Measurements from ENCODE around the gene CBFA2T3. TPM values are rescaled to one million over a fixed set of nuclear protein-coding genes. Genes with fewer than 3 reads are reported as not detected.

CBFA2T3 gene
- total RNA-seq, 4 donors from 2014 or later = 0.95 to 7.3 (median 3.3) TPM

- ATAC-seq = no peak
- in situ Hi-C loops (cut with MboI; ENCODE audit: low sequenced_read_pairs in 4 of 4) (no loop called here), intact Hi-C loops (cut with DNase I; ENCODE audit: low total_unique reads) (no loop called here)
- Histone ChIP-seq H3K36me3 (no peaks in the 10 kb centered on the region), H3K27ac (no peak overlapping the region), H3K9me3 (peaks cover 0 to 15% (median 0%) of the 10 kb centered on the region in 3 donors), H3K4me3 (no peak overlapping the region), H3K27me3 (peaks cover 39 to 61% (median 48%) of the 10 kb centered on the region in 3 donors), H3K4me1 (no peaks in the 10 kb centered on the region)
- no peak for TF ChIP-seq CTCF (IDR thresholded peaks at IDR 0.05 in 4 of 5, conservative IDR thresholded peaks at IDR 0.05 in 1 of 5)
- no peak for TF ChIP-seq POLR2A (IDR thresholded peaks at IDR 0.05)
- no peak for DNase-seq
Observed at GRCh38 chr16:88999457-89000206, 22.6 kb upstream of the CBFA2T3 start.

- Histone ChIP-seq H3K36me3 (no peaks in the 10 kb centered on the region), H3K9me3 (peaks cover 0 to 15% (median 0%) of the 10 kb centered on the region in 3 donors), H3K4me1 (no peaks in the 10 kb centered on the region), H3K27me3 (peaks cover 49 to 62% (median 60%) of the 10 kb centered on the region in 3 donors), H3K4me3 (no peak overlapping the region), H3K27ac (no peak overlapping the region)
- intact Hi-C loops (cut with DNase I; ENCODE audit: low total_unique reads) = no loop called here
- TF ChIP-seq CTCF (IDR thresholded peaks at IDR 0.05 in 4 of 5, conservative IDR thresholded peaks at IDR 0.05 in 1 of 5) = no peak
- TF ChIP-seq POLR2A (IDR thresholded peaks at IDR 0.05) = no peak
- in situ Hi-C loops (cut with MboI; ENCODE audit: low sequenced_read_pairs in 4 of 4) = no loop called here
- ATAC-seq (no peak), DNase-seq (no peak)
Observed at GRCh38 chr16:88995746-88996535, 18.9 kb upstream of the CBFA2T3 start.

- ATAC-seq = no peak
- Histone ChIP-seq H3K27ac (no peak overlapping the region), H3K9me3 (peaks cover 0 to 15% (median 0%) of the 10 kb centered on the region in 3 donors), H3K36me3 (no peaks in the 10 kb centered on the region), H3K4me3 (no peak overlapping the region), H3K4me1 (no peaks in the 10 kb centered on the region), H3K27me3 (peaks cover 47 to 60% (median 54%) of the 10 kb centered on the region in 3 donors)
- intact Hi-C loops (cut with DNase I; ENCODE audit: low total_unique reads) = no loop called here
- no peak for DNase-seq
- no peak for TF ChIP-seq POLR2A (IDR thresholded peaks at IDR 0.05)
- TF ChIP-seq CTCF (IDR thresholded peaks at IDR 0.05 in 4 of 5, conservative IDR thresholded peaks at IDR 0.05 in 1 of 5) = no peak
- in situ Hi-C loops (cut with MboI; ENCODE audit: low sequenced_read_pairs in 4 of 4) = no loop called here
Observed at GRCh38 chr16:88995194-88995593, 18.2 kb upstream of the CBFA2T3 start.

GRCh38 chr16:88994695-88995094 lies 17.7 kb upstream of the CBFA2T3 start:
- Histone ChIP-seq H3K9me3 (peaks cover 0 to 15% (median 0%) of the 10 kb centered on the region in 3 donors), H3K36me3 (no peaks in the 10 kb centered on the region), H3K27me3 (peaks cover 45 to 60% (median 55%) of the 10 kb centered on the region in 3 donors), H3K4me1 (no peaks in the 10 kb centered on the region), H3K4me3 (no peak overlapping the region), H3K27ac (no peak overlapping the region)
- in situ Hi-C loops (cut with MboI; ENCODE audit: low sequenced_read_pairs in 4 of 4) = no loop called here
- intact Hi-C loops (cut with DNase I; ENCODE audit: low total_unique reads) = no loop called here
- no peak for DNase-seq
- no peak for TF ChIP-seq POLR2A (IDR thresholded peaks at IDR 0.05)
- no peak for TF ChIP-seq CTCF (IDR thresholded peaks at IDR 0.05 in 4 of 5, conservative IDR thresholded peaks at IDR 0.05 in 1 of 5)
- no peak for ATAC-seq
